HG02623 (cell line): ENCODE measurements around the gene ADPGK.

Experiments
- ATAC-seq: cut with Tn5 transposase; IDR thresholded peaks from one replicate; pipeline ENCODE4 v1.9.1; 2021; ENCODE audit warnings: moderate library complexity; ENCODE audit not compliant: unreplicated experiment

Gene ADPGK

DNA sequence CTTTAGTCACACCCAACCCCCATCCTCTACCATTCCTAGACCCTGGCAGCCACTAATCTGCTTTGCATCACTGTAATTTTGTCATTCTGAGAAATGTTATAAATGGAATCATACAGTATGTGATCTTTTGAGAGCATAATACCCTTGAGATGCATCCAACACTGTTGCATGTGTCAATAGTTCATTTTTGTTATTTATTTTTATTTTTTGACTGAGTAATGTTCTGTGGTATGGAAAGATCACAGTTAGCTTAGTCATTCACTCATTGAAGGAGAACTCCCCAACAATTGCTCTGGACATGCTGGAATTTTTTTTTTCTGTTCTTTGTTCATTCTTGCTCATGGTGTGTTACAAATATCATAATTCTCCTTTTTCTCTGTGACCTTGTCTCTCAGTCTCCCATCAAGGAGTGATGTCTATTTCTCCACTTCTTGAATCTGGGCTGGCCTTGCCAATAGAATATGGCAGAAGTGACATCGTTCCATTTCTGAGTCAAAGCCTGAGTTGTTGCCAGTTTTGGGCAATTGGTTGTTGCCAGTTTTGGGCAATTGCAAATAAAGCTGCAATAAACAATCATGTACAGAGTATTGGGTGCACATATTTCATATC, 6.8 kb upstream of the ADPGK start:
- no peak for ATAC-seq

DNA sequence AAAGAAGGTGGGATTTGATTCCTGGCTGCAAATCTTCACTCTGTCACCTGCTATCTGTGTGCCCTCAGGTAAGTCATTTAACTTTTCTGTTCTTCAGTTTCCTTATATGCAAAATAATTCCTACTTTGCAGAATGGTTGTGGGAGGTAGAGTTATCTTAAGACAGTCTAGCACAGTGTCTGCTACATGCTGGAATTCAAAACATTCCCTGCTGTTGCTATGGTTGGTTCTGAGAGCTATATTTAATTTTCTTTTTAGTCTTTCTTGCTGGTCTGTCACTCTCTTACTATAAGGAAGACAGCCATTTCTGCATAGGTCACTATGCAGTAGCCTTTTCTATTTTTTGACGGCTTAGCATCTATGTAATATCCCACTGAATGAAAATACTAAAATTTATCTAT, 4.0 kb upstream of the ADPGK start:
- ATAC-seq: no peak

GRCh38 chr15:72786676-72787345, 3.3 kb upstream of the ADPGK start:
- ATAC-seq: no peak

DNA sequence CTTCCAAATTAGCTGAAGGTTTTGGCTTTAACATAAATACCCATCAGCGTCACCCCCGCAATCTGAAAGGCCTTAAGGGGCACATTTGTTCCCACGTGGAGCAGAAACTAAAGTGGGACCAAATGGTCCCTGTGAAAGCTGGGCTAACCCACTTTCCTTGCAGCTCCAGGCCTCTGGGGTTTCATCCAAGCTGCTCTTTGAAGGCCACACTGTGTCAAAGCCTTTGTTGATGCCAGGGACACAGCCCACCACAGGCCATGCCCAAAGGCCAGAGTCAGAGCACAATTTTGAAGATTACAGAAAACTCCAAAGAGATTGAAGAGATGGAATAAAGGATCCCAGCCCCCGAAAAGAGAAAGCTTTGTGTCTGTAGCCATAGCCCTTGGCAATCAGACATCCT, 2.7 kb upstream of the ADPGK start:
- ATAC-seq: no peak

DNA sequence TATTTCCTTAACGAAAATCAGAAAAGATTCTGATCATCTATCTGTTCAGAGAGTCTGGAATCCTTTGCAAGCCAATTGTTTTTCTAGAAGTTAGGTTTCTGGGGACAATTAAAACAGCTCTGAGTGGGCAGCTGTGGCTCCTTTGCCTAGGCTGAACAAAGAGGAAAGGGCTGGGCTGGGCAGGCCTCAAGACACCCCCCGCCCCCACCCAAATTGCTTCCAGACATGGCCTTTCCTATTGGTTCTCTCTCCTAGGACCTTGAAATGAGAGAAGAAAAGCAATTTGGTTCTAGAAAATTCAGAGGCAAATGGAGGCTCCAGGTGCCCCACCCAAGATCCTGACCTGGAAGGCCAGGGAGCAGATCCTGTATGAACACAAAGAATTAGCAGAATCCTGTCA, 2.3 kb upstream of the ADPGK start:
- ATAC-seq: no peak

DNA sequence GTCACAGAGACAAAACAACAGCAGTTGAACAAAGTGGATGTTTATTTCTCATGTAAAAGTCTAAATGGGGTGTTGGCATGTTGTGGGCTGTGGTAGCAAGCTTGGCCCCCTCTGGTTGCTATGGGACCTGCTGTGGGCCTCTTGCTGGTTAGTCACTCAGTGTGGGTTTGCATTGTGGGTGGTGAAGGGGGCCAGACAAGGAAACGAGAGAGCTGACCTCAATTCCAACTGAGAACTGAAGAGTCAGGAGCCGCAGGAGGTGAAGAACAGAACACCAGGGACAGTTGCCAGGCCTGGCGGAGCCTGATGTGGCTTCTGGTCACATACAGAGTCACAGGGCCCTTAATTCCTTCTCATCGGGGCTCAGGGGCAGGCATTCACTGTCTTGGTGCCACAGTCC, 1.9 kb upstream of the ADPGK start:
- ATAC-seq: no peak

GRCh38 chr15:72784456-72784876, 908 bp upstream of the ADPGK start:
- no peak for ATAC-seq

DNA sequence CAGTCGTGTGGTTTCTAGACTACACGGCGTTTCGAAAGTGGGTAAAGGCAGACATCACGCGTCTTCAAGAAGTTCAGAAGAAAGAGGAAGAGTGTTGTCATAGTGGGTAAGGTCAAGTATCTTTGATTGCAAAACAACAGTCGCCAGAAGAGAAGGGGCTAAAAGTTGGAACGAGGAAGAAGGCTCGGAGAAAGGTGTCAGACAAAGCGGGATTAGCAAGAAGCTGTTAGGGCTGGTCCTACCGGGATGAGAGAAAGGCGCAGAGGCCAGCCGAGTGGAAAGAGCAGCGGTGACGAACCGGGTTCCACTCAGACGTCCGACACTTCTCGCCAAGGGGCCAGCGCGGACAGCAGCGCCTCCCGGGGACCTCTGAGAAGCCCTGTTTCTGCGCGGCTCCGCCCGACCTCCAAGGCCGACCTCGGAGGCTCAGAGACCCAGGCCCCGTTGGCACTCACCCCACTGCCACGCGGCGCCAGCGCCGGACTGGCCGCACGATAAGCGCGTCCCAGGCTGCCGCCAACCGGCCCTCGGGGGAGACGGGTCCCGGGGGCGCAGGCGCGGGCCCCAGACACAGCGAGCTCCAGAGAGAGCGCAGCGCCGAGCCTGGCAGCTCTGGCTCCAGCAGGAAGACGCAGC, 436 bp downstream of the ADPGK start:
- peak; percentile 29 for ATAC-seq

- ATAC-seq: no peak
These were observed 1.1 kb downstream of the ADPGK start for GRCh38 chr15:72782274-72783003.

GRCh38 chr15:72781631-72782030, 1.9 kb downstream of the ADPGK start:
- ATAC-seq: no peak

DNA sequence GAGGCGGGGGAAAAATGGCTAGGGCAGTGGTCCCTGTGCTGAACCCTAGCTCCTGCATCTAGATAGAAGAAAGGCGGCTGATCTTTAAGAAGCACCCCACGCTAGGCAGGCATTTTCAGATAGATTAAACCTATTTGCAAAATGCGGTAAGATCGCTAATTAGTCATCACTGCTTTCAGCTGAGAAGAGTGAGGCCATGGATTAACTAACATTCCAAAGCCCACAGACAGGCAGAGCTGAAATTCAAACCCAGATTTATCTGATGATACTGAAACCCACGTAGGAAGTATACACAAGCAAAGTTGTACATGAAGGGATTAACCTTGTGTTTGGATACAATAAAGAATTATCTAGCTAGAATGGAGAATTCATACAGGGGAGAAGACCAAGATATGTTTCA, 4.8 kb downstream of the ADPGK start:
- ATAC-seq: no peak

DNA sequence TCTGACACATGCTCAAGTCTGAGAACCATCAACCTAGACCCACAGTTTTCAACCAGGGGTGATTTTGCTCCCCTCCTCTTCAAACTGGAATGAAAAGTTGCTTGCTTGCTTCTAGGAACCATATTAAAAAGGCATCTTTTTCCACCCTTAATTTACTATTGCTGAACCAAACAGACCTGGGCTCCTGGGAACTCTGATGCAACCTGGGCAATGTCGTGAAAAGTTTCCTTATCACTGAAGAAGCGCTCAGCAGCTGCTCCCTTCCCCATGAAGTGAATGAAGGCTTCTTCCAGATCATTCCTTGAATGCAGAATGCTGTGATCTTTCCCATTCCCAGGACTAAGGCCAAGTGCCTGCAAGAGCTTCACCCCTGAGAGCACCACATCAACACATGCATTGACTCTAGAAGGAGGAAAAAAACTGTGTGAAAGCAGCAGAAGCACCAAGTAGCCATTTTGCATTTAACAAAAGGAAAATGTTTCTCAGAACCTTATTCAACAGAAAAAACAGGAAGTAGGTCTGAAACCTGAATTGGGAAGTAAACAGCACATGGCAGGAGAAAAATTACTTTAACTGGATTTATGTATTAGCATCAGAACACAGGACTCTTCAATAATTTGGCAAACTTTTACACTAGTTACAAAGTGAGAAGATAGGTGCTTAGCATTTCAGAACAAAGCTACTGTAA, 8.7 kb downstream of the ADPGK start:
- ATAC-seq: no peak

GRCh38 chr15:72771329-72771725, 12.2 kb downstream of the ADPGK start:
- no peak for ATAC-seq

GRCh38 chr15:72770673-72771328, 12.8 kb downstream of the ADPGK start:
- no peak for ATAC-seq

- ATAC-seq: no peak
These were observed 16.8 kb downstream of the ADPGK start for GRCh38 chr15:72766780-72767179.

DNA sequence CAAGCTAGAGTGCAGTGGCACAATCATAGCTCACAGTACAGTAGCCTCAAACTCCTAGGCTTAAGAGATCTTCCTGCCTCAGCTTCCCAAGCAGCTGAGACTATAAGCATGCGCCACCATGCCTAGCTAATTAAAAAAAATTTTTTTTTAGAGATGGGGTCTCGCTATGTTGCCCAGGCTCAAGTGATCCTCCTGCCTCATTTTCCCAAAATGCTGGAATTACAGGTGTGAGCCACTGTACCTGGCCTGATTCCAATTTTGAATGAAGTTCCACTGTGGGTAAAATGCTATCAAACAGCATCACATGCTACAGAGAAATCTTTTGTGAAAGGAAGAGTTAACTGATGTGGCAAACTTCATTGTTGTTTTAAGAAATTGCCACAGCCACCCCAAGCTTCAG, 17.5 kb downstream of the ADPGK start:
- no peak for ATAC-seq

DNA sequence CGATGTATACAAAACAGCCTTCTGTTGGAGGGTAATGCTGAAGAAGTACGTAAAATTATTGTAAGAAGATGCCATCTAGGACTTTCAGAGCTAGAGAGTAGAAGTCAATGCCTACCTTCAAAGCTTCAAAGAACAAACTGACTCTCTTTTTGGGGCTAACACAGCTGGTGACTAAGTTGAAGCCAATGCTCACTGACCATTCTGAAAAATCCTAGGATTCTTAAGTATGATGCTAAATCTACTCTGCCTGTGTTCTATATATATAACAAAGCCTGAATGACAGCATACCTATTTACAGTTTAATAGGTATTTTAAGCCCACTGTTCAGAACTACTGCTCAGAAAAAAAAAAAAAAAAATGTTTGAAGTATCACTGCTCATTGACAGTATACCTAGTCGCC, 18.9 kb downstream of the ADPGK start:
- no peak for ATAC-seq

GRCh38 chr15:72760590-72761260, 22.8 kb downstream of the ADPGK start:
- ATAC-seq: no peak

DNA sequence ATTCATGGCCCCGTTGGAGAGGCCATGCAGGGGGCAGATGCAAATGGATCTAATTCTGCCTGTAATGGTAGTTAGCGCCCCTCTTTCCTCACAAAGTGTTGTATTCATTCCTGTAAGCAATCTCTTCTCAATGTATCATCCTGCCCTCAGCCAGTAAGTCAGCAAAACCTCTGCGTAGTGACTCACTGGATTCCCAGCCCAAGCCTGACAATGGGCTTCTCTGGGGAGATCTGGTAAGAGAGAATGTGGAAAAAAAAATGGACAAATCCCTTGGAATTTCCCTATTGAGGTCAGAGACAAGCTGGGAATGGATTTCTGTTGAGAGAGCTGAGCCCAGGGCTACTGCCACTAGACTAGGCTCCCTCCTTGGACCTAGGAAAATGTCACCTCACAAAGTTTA, 25.4 kb downstream of the ADPGK start:
- ATAC-seq: no peak

DNA sequence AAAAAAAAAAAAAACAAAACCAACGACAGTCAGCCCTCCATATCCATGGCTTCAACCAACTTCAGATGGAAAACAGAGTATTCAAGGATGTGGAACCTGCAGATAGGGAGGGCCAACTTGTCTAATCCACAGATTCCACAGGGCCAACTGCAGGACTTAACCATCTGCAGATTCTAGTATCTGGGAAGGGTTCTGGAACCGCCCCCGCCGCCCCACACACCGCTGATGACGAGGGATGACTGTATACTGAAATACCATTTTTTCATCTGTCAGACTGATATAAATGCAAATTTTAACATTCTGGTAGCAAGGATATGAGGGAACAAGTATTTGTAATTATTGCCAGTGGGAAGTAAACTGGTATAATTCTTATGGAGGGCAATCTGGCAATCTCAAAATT, 29.5 kb downstream of the ADPGK start:
- no peak for ATAC-seq
